Inferior parietal cortex (tissue), 1 donor: ENCODE measurements around the gene SAMSN1.

ENCODE experiments used
- DNase-seq: peaks from one replicate; pipeline ENCODE4 v3.0.0-alpha.2; 2016; ENCODE audit errors: extremely low spot score

Gene SAMSN1

GRCh38 chr21:14484188-14485009, 61.7 kb downstream of the SAMSN1 start:
- DNase-seq: no peak

- DNase-seq: no peak
Observed at GRCh38 chr21:14483296-14483695, 62.8 kb downstream of the SAMSN1 start.

DNA sequence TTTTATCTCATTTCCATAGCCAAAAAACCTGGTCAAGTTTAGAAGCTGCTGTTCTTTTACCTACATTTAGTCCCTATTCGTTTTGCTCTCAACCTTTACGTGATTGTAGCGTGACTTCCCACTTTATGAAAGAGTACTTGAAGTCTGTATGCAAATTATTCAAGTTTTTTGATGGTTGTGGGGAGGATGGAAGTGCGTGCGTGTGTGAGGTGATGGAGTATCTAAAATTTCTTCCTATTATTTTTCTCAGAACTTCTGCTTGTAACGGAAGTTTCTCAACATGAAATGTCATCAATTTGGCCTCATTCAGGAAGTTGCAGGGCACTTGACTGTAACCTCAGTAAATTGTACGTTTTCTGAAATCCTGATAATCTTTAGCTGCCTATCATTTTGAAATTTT, 64.0 kb downstream of the SAMSN1 start:
- no peak for DNase-seq

DNA sequence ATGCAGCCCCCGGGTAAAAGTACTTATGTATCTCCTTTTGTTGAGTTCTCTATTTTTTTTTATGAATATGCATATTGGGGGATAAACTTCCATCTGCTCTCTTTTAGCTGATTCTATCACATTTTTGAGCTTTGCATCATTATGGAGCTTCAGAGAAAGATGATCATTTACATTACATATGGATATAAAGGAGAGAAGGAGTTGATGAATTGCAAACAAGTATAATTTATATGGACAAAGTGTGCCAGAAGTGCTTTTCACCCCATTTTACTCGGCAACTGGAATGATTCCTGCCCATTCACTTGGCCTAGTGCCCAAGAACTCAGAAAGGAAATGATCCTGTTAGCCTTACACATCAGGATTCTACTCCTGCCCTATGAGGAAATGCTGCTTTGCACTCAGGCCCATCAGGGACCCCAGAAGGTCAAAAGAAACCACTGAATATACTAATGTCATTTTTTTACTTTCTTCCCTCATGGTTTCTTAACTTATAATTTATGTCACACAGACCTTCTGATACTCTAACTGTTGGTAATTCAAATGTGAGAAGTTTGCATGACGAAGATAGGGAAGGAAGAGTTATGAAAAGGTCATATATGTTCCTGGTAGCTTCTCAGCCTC, 65.6 kb downstream of the SAMSN1 start:
- no peak for DNase-seq

- no peak for DNase-seq
Observed at GRCh38 chr21:14479241-14479786, 66.8 kb downstream of the SAMSN1 start.

GRCh38 chr21:14477841-14478240, 68.3 kb downstream of the SAMSN1 start:
- DNase-seq: no peak

GRCh38 chr21:14477133-14477532, 69.0 kb downstream of the SAMSN1 start:
- no peak for DNase-seq

DNA sequence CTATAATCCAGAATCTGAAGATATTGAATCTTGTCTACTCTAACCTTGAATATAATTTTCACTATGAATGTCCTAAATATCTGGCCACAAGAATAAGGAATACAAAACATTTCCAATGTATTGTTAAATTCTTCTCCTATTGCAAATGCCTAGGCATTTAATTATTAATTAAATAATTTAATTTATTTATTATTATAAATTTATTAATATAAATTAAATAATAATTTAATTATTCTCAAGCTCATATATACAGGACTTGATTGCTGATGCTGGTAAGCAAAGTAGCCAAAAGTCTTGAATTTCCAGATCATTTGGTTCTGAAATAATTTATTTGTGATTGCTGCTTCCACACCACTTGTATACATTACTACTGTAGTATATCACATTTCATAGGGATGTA, 71.1 kb downstream of the SAMSN1 start:
- no peak for DNase-seq

GRCh38 chr21:14469641-14470040, 76.5 kb downstream of the SAMSN1 start:
- no peak for DNase-seq

DNA sequence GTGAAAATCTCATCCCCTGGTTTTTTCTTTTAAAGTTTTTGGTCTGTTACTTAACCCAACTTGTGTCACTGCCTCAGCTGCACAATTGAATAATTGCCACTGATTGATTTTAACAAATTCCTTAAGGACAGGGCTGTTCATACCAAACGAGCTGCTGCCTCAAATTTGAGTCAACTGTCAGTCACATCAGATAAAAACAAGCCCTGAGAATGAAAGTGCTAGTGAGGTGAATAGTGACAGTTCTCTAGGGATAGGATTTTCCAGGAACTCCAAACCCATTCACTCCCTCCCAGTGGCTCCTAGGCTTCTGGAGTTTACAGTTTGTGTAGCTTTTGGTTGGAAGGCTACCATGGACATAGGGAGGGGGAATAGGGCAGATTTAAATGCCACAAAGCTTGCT, 79.4 kb downstream of the SAMSN1 start:
- no peak for DNase-seq

DNA sequence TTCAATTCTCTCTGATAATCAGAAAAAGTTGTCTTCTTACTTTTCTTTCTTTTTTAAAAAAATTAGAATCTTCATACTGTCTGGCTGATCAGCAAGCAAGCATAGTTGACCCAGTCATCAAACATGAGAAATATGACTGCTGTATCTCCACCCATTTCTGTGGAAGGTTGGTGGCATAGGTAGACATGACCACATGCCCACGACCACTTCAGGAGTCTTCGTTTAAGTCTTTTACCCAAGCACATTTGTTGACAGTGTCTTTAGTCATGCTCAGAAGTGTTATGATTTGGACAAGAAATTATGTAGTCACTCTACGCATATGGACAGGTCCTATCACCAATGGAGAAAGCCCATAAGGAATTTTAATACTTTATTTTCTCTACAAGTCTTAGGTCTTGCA, 88.4 kb downstream of the SAMSN1 start:
- DNase-seq: no peak

- DNase-seq: no peak
Observed at GRCh38 chr21:14456911-14457310, 89.2 kb downstream of the SAMSN1 start.

DNA sequence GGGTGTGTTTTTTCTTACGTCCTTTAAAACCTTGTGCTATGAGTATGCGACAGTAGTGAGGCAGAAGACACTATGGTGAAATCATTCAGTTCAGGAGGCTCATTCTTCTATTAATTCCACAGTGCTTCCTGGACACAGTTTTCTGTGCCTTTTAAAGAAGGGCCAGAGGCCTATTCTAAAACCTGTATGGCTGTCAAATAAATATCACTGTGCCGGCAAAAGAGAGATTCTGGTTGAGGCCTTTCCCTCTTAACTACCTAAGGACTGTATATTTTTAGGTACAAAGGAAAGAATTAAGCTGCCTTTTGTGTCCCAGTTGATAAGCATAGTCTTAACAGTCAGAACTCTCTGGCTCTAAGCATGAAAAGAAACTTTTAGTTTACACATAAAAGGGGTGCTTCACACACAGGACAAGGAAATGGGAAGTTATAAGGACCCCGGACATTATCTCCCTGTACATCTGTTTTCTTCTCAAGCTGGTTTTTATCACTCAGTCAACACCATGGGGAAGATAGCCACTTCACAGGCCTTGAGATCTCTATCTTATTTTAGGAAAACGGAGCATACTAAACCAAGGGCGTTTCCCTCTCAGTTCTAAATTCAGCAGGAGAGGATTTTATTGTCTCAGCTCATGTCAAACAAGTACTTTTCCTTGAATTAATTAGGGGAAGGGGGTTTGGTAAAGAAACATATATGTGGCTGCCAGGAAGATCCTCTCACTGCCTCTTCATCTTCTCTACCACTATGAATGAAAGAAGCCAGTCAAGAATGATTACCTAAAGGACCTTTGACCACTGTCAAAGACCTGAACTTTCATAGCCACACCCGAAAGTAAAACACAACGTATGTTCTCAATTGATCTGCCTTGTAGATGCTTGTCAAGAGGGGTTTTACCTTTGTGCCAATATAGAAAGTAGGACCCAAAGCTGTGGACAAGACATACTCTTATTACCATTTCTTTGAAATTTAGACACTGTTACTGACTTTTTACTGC, 91.8 kb downstream of the SAMSN1 start:
- DNase-seq: no peak

- DNase-seq: no peak
Observed at GRCh38 chr21:14453339-14454015, 92.6 kb downstream of the SAMSN1 start.

GRCh38 chr21:14452727-14453241, 93.3 kb downstream of the SAMSN1 start:
- DNase-seq: no peak

- no peak for DNase-seq
Observed at GRCh38 chr21:14452031-14452726, 93.9 kb downstream of the SAMSN1 start.

- no peak for DNase-seq
Observed at GRCh38 chr21:14451546-14451945, 94.6 kb downstream of the SAMSN1 start.

DNA sequence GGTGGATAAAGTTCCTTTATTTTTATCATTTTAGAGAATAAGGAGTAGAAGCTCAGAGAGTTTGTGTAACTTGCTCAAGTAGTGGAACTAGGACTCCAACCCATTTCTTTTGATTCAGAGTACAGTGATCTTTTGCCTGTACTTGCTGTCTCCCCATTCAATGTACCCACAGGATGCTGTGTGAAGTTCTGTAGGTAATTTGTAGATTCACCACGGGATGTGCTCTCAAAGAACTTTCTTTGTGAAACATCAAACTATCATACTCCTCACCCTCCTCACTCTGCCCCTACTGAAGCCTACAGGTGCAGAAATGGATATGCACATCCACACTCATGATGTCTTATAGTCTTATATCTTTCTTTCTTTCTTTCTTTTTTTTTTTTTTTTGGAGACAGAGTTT, 97.3 kb downstream of the SAMSN1 start:
- DNase-seq: no peak

DNA sequence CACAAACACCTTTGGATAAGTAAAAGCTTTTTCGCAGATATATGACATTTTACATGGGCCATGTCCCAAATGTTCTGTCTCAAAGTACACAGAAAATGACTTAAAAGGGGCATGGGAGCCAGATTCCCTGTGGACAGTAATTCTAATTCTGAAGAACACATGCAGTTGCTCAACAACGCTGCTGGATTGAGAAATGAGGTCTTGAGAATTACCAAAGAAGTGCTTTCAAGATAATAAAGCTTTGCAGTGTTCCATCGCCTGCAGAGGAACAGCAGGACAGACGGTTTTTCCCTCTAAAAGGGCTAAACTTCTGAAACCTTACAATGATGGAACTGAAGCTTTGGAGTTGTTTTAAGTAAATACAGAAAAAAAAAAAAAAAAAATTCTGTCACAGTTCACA, 107.9 kb downstream of the SAMSN1 start:
- DNase-seq: no peak

DNA sequence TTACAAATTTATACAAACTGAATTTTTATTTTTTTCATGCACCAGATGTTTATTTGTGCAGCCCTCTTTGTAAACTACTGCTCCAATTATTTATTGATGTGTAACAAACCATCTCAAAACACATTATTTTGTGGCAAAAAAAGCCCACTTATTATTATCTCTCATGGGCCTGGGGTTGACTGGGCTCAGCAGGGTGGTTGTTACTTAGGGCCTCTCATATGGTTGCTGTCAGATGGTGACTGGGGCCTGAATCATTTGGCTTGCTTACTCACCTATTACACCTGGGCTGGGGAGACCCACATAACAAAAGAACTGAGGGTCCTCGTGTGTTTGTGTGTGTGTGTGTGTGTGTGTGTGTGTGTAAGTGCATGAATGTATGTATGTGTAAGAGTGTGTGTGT, 110.7 kb downstream of the SAMSN1 start:
- DNase-seq: no peak
